HepG2 (cell line): ENCODE data around the gene XXYLT1. TPM values are rescaled to one million over a fixed set of nuclear protein-coding genes. Genes with fewer than 3 reads are reported as not detected.

Experiments used
- ARID5B ChIP-seq: IDR thresholded peaks from 2 replicates; pipeline ENCODE4 v1.4.0; 2020; ENCODE audit warnings: mild to moderate bottlenecking, missing genetic modification reagents
- CC2D1A ChIP-seq: sonication (generic); formaldehyde crosslinking; IDR thresholded peaks from 2 replicates; pipeline ENCODE4 v1.8.1; 2023; ENCODE audit warnings: mild to moderate bottlenecking, missing genetic modification reagents
- CREM ChIP-seq, 2 experiments: sonication (generic) in 1 of 2; formaldehyde crosslinking in 1 of 2; IDR thresholded peaks; 2 replicates each; pipeline versions ENCODE4 v1.4.0 to v1.6.1; 2016 to 2020; ENCODE audit warnings: antibody characterized with exemption in 1 of 2, mild to moderate bottlenecking in 1 of 2, missing genetic modification reagents in 1 of 2
- EP300 ChIP-seq, 3 experiments: sonication (generic) in 1 of 3; formaldehyde crosslinking in 1 of 3; IDR thresholded peaks; 2 replicates each; pipeline versions ENCODE4 v1.5.1 to v1.6.1; 2011 to 2020; ENCODE audit warnings: low read depth in 2 of 3, low read length in 2 of 3, borderline replicate concordance in 1 of 3, improper control_type of control experiment in 1 of 3, mild to moderate bottlenecking in 1 of 3, missing genetic modification reagents in 1 of 3, moderate library complexity in 1 of 3
- HHEX ChIP-seq: IDR thresholded peaks from 2 replicates; pipeline ENCODE4 v1.6.1; 2016; ENCODE audit warnings: control low read depth
- KDM1A ChIP-seq: IDR thresholded peaks from 2 replicates; pipeline ENCODE4 v1.6.1; 2016; ENCODE audit warnings: missing compliant biosample characterization
- MEF2D ChIP-seq: sonication (generic); formaldehyde crosslinking; IDR thresholded peaks from 2 replicates; pipeline ENCODE4 v1.5.1; 2020; ENCODE audit warnings: mild to moderate bottlenecking, missing genetic modification reagents
- NBN ChIP-seq: fragments of 450-650 bp; conservative IDR thresholded peaks from 2 replicates; pipeline ENCODE4 v1.6.1; 2017
- NCOA1 ChIP-seq: sonication (generic); formaldehyde crosslinking; IDR thresholded peaks from 2 replicates; pipeline ENCODE4 v1.9.0; 2021; ENCODE audit warnings: missing genetic modification reagents
- PHF8 ChIP-seq: sonication (generic); formaldehyde crosslinking; IDR thresholded peaks from 2 replicates; pipeline ENCODE4 v1.5.0; 2020; ENCODE audit warnings: missing genetic modification reagents
- PITX1 ChIP-seq: sonication (generic); formaldehyde crosslinking; IDR thresholded peaks from 2 replicates; pipeline ENCODE4 v1.5.1; 2020; ENCODE audit warnings: mild to moderate bottlenecking, missing genetic modification reagents
- PRDM10 ChIP-seq: sonication (generic); formaldehyde crosslinking; IDR thresholded peaks from 2 replicates; pipeline ENCODE4 v1.4.0; 2020; ENCODE audit warnings: low read depth, missing genetic modification reagents
- SKI ChIP-seq: fragments of 450-650 bp; IDR thresholded peaks from one replicate; pipeline ENCODE4 v1.6.1; 2018; ENCODE audit warnings: mild to moderate bottlenecking; ENCODE audit not compliant: partially characterized antibody
- SOX13 ChIP-seq, 3 experiments: fragments of 450-650 bp in 1 of 3; sonication (generic) in 1 of 3; formaldehyde crosslinking in 1 of 3; IDR thresholded peaks in 2 of 3; conservative IDR thresholded peaks in 1 of 3; 2 replicates each; pipeline versions ENCODE4 v1.5.0 to v1.6.1; 2016 to 2020; ENCODE audit warnings: antibody characterized with exemption in 1 of 3, mild to moderate bottlenecking in 1 of 3, missing compliant biosample characterization in 1 of 3, missing genetic modification reagents in 1 of 3, moderate library complexity in 1 of 3
- TFAP4 ChIP-seq: sonication (generic); IDR thresholded peaks from 2 replicates; pipeline ENCODE4 v1.6.1; 2016; ENCODE audit warnings: low read depth, borderline replicate concordance
- ZNF343 ChIP-seq: sonication (generic); formaldehyde crosslinking; IDR thresholded peaks from 2 replicates; pipeline ENCODE4 v1.4.0; 2020; ENCODE audit warnings: mild to moderate bottlenecking, missing genetic modification reagents
- ZNF451 ChIP-seq: sonication (generic); formaldehyde crosslinking; IDR thresholded peaks from 2 replicates; pipeline ENCODE4 v1.5.0; 2020; ENCODE audit warnings: mild to moderate bottlenecking, missing genetic modification reagents
- ZNF761 ChIP-seq: sonication (generic); formaldehyde crosslinking; conservative IDR thresholded peaks from 2 replicates; pipeline ENCODE4 v1.4.0; 2020; ENCODE audit warnings: mild to moderate bottlenecking, missing genetic modification reagents
- ZNF772 ChIP-seq: sonication (generic); formaldehyde crosslinking; IDR thresholded peaks from 2 replicates; pipeline ENCODE4 v1.5.0; 2020; ENCODE audit warnings: mild to moderate bottlenecking, missing genetic modification reagents
- ZNF878 ChIP-seq: sonication (generic); formaldehyde crosslinking; IDR thresholded peaks from 2 replicates; pipeline ENCODE4 v1.8.1; 2023; ENCODE audit warnings: mild to moderate bottlenecking, missing genetic modification reagents, moderate library complexity
- polyA plus RNA-seq, 8 experiments: library from polyadenylated mRNA; depleted of rRNA in 3 of 8; stranded (reverse) in 7 of 8; unstranded in 1 of 8; fragments of >200 nt; fragmentation: Illumina TruSeq in 4 of 8; extraction: Trizol in 4 of 8; gene quantifications; 2 replicates each; pipeline versions ENCODE4 v1.2.1 to v1.2.3, GENCODE V29; 2011 to 2016; ENCODE audit warnings: low read depth in 4 of 8, missing spikeins in 1 of 8, mixed read lengths in 1 of 8; ENCODE audit not compliant: insufficient read depth in 1 of 8
- total RNA-seq, 5 experiments: library from RNA; depleted of rRNA; stranded (reverse); fragments of >200 nt; fragmentation: Illumina TruSeq; extraction: Trizol; gene quantifications; 2 replicates each; pipeline ENCODE4 v1.2.3, GENCODE V29; 2016; ENCODE audit warnings: low read depth in 1 of 5
- TF ChIP-seq, protein P1 (sequence below): sonication (generic); formaldehyde crosslinking; IDR thresholded peaks from 2 replicates; pipeline ENCODE4 v1.8.1; 2023; ENCODE audit warnings: mild to moderate bottlenecking, moderate library complexity, missing genetic modification reagents

XXYLT1 gene
- total and polyA plus RNA-seq, 2 of the 13 experiments (the other 11 are each of a cell fraction or from before 2014, with no cell fraction given) = 17.7 to 19.0 TPM

GRCh38 chr3:195105389-195105788 is 165.6 kb downstream of the XXYLT1 start (continued):
- TF ChIP-seq SOX13 (IDR thresholded peaks at IDR 0.05) (peak; percentile 75), SOX13 (CRISPR knock-in tag; conservative IDR thresholded peaks at IDR 0.05 in 1 of 2, IDR thresholded peaks at IDR 0.05 in 1 of 2) (peak in 1 of 2 experiments; percentile 93; a peak in 2 of 4 replicates), ZNF451 (0 out of 2 replicates have a peak, but pooled peaks have one; percentile 38), ZNF878 (CRISPR knock-in tag) (peak; percentile 88), CREM (IDR thresholded peaks at IDR 0.05) (peak; percentile 86), CREM (CRISPR knock-in tag; IDR thresholded peaks at IDR 0.05) (no peak), SKI (peak; percentile 94), MEF2D (CRISPR knock-in tag) (peak; percentile 95), PRDM10 (CRISPR knock-in tag) (peak; percentile 60; the same call in 1 of the 2 replicates), TFAP4 (peak; percentile 90), NCOA1 (CRISPR knock-in tag) (no peak), HHEX (peak; percentile 44), EP300 (IDR thresholded peaks at IDR 0.05; ENCODE audit: low read depth in 2 of 2, low read length in 2 of 2) (peak; percentile 30 to 89; a peak in 2 of 4 replicates), EP300 (CRISPR knock-in tag; IDR thresholded peaks at IDR 0.05; ENCODE audit: borderline replicate concordance) (peak; percentile 75), ARID5B (peak; percentile 99), ZNF343 (no peak), KDM1A (peak; percentile 46; the same call in 1 of the 2 replicates), ZNF772 (CRISPR knock-in tag) (peak; percentile 94), PHF8 (CRISPR knock-in tag) (no peak), ZNF761 (CRISPR knock-in tag) (peak; percentile 44; the same call in 1 of the 2 replicates), NBN (no peak), PITX1 (CRISPR knock-in tag) (peak; percentile 92), CC2D1A (CRISPR knock-in tag) (no peak)
- TF ChIP-seq, protein P1, sequence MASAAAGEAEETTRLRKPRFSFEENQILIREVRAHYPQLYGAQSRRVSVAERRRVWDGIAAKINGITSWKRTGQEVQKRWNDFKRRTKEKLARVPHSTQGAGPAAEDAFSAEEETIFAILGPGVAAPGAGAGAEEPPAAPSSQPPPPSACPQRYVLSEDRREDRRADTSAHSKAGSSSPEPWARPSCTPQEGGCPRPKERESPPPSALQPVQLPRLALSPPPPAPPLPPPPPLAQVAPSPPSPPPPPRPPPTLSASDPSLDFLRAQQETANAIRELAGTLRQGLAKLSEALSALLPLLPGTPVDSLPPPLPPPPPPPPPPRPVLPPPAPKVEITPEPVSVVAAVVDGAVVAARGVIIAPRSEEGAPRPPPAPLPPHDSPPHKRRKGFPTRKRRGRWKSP = peak; percentile 84; the same call in 1 of the 2 replicates
